Ishikawa (cell line): ENCODE measurements around the gene CRTAC1.

Experiments used
- CEBPB ChIP-seq: IDR thresholded peaks from 2 replicates; pipeline ENCODE4 v1.6.1; 2012
- CREB1 ChIP-seq: IDR thresholded peaks from 2 replicates; pipeline ENCODE4 v1.6.1; 2012; ENCODE audit warnings: low read depth
- EGR1 ChIP-seq: IDR thresholded peaks from 2 replicates; pipeline ENCODE4 v1.6.1; 2012
- EP300 ChIP-seq: IDR thresholded peaks from 2 replicates; pipeline ENCODE4 v1.6.1; 2012; ENCODE audit warnings: borderline replicate concordance
- FOXM1 ChIP-seq: IDR thresholded peaks from 2 replicates; pipeline ENCODE4 v1.6.1; 2012; ENCODE audit warnings: low read depth, borderline replicate concordance
- NFIC ChIP-seq: IDR thresholded peaks from 2 replicates; pipeline ENCODE4 v1.6.1; 2012
- RAD21 ChIP-seq: IDR thresholded peaks from 2 replicates; pipeline ENCODE4 v1.6.1; 2012; ENCODE audit warnings: low read depth
- TAF1 ChIP-seq: IDR thresholded peaks from 2 replicates; pipeline ENCODE4 v1.6.1; 2012; ENCODE audit warnings: low read depth, mild to moderate bottlenecking
- TCF12 ChIP-seq: IDR thresholded peaks from 2 replicates; pipeline ENCODE4 v1.6.1; 2012; ENCODE audit warnings: low read depth
- TEAD4 ChIP-seq: IDR thresholded peaks from 2 replicates; pipeline ENCODE4 v1.6.1; 2012
- YY1 ChIP-seq: IDR thresholded peaks from 2 replicates; pipeline ENCODE4 v1.6.1; 2012; ENCODE audit warnings: low read depth
- ZBTB7A ChIP-seq: IDR thresholded peaks from 2 replicates; pipeline ENCODE4 v1.6.1; 2012; ENCODE audit warnings: low read depth
- TF ChIP-seq, protein P1 (sequence below): IDR thresholded peaks from 2 replicates; pipeline ENCODE4 v1.6.1; 2012
- TF ChIP-seq, protein P2 (sequence below): IDR thresholded peaks from 2 replicates; pipeline ENCODE4 v1.6.1; 2012; ENCODE audit warnings: low read depth, mild to moderate bottlenecking
- TF ChIP-seq, protein P3 (sequence below): IDR thresholded peaks from 2 replicates; pipeline ENCODE4 v1.6.1; 2012

Gene CRTAC1

DNA sequence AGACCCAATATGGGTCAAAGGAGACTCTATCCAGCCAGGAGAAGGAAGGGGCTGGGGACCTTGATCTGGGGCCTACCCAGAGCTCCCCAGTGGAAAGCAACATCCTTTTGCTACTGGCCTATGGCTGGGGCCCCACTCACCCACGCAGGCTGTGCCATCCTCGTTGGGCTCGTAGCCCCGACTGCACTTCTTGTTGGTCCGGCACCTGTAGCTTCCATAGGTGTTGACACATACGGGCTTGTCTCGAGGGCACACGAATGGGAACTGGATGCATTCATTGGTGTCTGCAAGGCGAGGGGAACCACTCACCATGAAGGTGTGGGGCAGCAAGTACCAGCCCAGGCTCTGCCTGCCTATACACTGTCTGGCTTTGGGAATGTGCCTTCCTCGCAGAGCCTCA is 150.3 kb downstream of the CRTAC1 start:
- TF ChIP-seq, protein P1, sequence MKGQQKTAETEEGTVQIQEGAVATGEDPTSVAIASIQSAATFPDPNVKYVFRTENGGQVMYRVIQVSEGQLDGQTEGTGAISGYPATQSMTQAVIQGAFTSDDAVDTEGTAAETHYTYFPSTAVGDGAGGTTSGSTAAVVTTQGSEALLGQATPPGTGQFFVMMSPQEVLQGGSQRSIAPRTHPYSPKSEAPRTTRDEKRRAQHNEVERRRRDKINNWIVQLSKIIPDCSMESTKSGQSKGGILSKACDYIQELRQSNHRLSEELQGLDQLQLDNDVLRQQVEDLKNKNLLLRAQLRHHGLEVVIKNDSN = no peak
- TF ChIP-seq ZBTB7A = no peak
- no peak for TF ChIP-seq NFIC
- no peak for TF ChIP-seq CEBPB

DNA sequence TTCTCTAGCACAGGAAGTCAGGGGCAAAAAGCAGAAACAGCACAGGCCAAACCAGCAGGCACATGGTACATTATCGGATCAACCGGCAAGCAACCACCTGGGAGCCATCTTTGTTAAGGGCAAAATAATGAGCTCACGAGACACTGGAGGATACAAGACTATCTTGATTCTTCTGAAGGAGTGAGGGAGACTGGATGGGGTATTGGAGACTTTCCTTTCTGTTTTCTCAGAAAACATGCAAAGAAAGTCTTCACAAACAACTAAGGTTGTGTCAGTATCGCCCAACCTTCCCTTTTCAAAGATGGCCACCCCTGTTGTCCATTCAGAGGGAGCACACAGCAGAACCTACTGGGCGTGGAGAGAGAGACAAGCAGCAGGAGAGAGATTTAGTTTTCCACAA is 151.2 kb downstream of the CRTAC1 start:
- TF ChIP-seq EGR1 = no peak
- no peak for TF ChIP-seq CREB1
- TF ChIP-seq EP300 = no peak
- peak; percentile 90 for TF ChIP-seq YY1
- TF ChIP-seq FOXM1 = no peak

DNA sequence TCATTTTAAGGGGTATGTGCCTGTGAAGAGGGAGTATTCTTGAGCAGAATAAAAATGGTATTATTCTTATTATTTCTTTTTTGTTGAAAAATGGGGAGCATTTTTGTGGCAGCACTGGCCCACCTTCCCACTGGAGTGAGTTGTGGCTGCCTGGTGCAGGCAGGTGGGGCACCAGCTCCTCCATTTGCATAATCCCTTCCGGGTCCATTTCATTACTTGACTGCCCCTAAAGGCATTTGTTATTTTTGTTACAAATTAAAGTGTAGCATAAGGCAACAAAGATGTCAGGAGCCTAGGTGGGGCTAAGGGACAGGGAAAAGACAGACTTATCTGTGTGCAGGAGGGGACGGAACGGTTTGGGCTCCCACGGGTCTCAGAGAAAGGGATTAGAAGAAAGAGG is 154.0 kb downstream of the CRTAC1 start:
- TF ChIP-seq EGR1 = no peak
- TF ChIP-seq ZBTB7A = no peak
- TF ChIP-seq TAF1 = no peak
- no peak for TF ChIP-seq TCF12
- TF ChIP-seq, protein P1 = no peak
- TF ChIP-seq, protein P2, sequence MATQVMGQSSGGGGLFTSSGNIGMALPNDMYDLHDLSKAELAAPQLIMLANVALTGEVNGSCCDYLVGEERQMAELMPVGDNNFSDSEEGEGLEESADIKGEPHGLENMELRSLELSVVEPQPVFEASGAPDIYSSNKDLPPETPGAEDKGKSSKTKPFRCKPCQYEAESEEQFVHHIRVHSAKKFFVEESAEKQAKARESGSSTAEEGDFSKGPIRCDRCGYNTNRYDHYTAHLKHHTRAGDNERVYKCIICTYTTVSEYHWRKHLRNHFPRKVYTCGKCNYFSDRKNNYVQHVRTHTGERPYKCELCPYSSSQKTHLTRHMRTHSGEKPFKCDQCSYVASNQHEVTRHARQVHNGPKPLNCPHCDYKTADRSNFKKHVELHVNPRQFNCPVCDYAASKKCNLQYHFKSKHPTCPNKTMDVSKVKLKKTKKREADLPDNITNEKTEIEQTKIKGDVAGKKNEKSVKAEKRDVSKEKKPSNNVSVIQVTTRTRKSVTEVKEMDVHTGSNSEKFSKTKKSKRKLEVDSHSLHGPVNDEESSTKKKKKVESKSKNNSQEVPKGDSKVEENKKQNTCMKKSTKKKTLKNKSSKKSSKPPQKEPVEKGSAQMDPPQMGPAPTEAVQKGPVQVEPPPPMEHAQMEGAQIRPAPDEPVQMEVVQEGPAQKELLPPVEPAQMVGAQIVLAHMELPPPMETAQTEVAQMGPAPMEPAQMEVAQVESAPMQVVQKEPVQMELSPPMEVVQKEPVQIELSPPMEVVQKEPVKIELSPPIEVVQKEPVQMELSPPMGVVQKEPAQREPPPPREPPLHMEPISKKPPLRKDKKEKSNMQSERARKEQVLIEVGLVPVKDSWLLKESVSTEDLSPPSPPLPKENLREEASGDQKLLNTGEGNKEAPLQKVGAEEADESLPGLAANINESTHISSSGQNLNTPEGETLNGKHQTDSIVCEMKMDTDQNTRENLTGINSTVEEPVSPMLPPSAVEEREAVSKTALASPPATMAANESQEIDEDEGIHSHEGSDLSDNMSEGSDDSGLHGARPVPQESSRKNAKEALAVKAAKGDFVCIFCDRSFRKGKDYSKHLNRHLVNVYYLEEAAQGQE = no peak
- TF ChIP-seq CEBPB = no peak
- no peak for TF ChIP-seq TEAD4
- TF ChIP-seq YY1 = no peak
- no peak for TF ChIP-seq RAD21
- no peak for TF ChIP-seq CREB1
- TF ChIP-seq NFIC = no peak
- TF ChIP-seq EP300 = no peak
- no peak for TF ChIP-seq FOXM1
- TF ChIP-seq, protein P3, sequence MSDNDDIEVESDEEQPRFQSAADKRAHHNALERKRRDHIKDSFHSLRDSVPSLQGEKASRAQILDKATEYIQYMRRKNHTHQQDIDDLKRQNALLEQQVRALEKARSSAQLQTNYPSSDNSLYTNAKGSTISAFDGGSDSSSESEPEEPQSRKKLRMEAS = no peak

DNA sequence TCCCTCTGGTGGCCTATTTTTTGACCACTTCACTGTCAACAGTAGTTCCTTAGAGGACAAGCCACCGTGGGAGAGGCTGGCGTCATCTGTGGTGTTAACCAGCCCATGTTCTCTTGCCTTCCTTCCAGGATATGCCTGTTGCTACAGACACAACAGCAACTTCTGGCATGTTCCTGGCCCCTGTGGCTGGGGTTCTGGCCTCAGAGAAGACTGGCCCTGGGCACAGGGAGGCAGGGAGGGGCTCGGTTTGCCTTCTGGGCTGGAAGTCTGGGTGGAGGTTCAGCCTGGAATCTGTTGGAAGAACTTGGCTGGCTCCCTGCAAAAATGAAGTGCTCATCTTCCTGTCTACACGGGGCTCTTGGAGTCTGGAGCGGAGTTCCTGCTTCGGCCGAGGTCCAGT is 155.0 kb downstream of the CRTAC1 start:
- TF ChIP-seq TCF12 = no peak

DNA sequence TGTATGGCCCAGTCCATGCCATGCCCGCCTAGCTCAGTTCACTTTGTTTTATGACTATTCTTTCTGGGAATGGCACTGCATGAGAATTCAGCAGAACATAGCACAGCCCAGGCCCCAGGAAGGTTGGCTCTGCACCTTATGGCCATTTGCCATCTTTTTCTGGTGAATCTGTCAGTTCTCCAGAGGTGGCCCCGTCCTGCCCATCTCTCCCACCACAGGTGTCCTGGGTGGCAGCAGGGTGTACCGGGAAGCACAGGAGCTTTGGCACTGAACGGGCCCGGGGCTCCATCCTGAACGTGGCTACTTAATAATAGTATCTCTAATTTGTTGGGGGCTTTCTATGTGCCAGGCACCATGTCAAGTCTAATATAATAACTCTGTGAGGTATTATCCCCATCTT is 156.1 kb downstream of the CRTAC1 start:
- no peak for TF ChIP-seq TCF12
- no peak for TF ChIP-seq CREB1
- no peak for TF ChIP-seq EP300
- no peak for TF ChIP-seq FOXM1
- TF ChIP-seq, protein P1 = no peak
- no peak for TF ChIP-seq EGR1
- no peak for TF ChIP-seq RAD21
- TF ChIP-seq TEAD4 = no peak

DNA sequence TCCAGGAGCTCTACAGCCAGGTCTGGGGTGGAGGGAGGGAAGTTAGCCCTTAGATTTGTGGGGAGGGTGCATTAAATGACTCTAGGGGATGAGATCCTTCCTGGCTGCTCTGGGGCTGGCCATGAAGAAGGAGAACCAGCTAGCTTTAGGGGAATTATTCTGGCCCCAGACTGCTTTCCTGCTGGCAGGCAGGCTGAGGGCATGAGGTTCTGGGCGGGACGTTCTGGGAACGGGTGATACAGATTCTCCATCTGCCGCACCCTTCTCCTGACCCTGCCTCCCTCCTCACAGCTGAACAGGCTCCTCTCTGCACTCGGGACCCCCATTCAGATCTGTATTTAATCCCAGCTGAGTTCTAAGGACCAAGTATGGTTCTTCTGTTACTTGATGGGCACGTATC is 156.9 kb downstream of the CRTAC1 start:
- no peak for TF ChIP-seq CEBPB
- no peak for TF ChIP-seq ZBTB7A
- TF ChIP-seq TEAD4 = no peak
- TF ChIP-seq, protein P1 = no peak
- no peak for TF ChIP-seq EP300
- TF ChIP-seq EGR1 = no peak
- no peak for TF ChIP-seq YY1
- TF ChIP-seq, protein P2 = no peak

DNA sequence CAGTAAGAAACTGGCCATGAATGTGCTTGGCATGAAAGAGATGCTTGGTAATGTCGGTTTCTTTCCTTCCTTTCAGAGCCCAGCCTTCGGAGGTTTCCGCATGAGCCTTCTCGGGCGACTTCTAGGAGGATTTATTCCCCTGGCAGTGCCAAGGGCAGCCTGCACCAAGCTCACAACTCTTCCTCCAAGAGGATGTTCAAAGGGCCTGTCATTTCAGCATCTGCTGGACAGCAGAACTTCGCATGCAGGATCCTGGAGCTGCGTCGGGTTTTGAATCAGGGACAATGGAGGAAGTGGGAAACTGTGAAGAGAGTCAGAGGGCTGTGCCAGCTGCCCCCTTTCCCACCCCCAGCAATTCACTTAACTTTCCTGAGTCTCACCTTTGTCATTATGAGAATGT is 159.4 kb downstream of the CRTAC1 start:
- TF ChIP-seq ZBTB7A (no peak), CEBPB (no peak), TAF1 (no peak), RAD21 (no peak), TCF12 (no peak), FOXM1 (no peak), CREB1 (no peak), YY1 (no peak), EP300 (no peak), EGR1 (no peak)
- TF ChIP-seq, protein P1 = no peak
- TF ChIP-seq, protein P3 = no peak
